ENCODE data around the gene NUP88.

GRCh38 chr17:5370411-5370810, 49.1 kb downstream of the NUP88 start:
- TF ChIP-seq CTCF (IDR thresholded peaks at IDR 0.05) (no peak), ZFX (IDR thresholded peaks at IDR 0.05; ENCODE audit: borderline replicate concordance) (no peak)

All from 22Rv1 (cell line).